ENCODE results near the gene LRRC28.

Gene LRRC28

GRCh38 chr15:99273801-99274200 lies 22.5 kb downstream of the LRRC28 start:
- H3K27me3 Mint-ChIP-seq: no peaks in the 10 kb centered on the region
- DNase-seq: no peak
- no peak overlapping the region for H3K4me3 Mint-ChIP-seq
- peaks cover 11% of the 10 kb centered on the region for H3K4me1 Mint-ChIP-seq
- no peak overlapping the region for H3K27ac Mint-ChIP-seq
- no peaks in the 10 kb centered on the region for H3K9me3 Mint-ChIP-seq
- no peak for ATAC-seq

GRCh38 chr15:99275061-99275460 lies 23.8 kb downstream of the LRRC28 start:
- H3K9me3 Mint-ChIP-seq: peaks cover 0 to 5% of the 10 kb centered on the region in 2 donors
- H3K27ac Mint-ChIP-seq: no peak overlapping the region
- no peaks in the 10 kb centered on the region for H3K27me3 Mint-ChIP-seq
- DNase-seq (no peak), ATAC-seq (no peak)
- no peak overlapping the region for H3K4me3 Mint-ChIP-seq
- peaks cover 18% of the 10 kb centered on the region for H3K4me1 Mint-ChIP-seq

GRCh38 chr15:99275525-99276128 lies 24.3 kb downstream of the LRRC28 start:
- H3K27me3 Mint-ChIP-seq: no peaks in the 10 kb centered on the region
- no peak for ATAC-seq

GRCh38 chr15:99279290-99279689 lies 28.0 kb downstream of the LRRC28 start:
- peaks cover 48% of the 10 kb centered on the region for H3K4me1 Mint-ChIP-seq
- H3K27me3 Mint-ChIP-seq: no peaks in the 10 kb centered on the region
- no peak overlapping the region for H3K27ac Mint-ChIP-seq
- DNase-seq (no peak), ATAC-seq (no peak)
- no peak overlapping the region for H3K4me3 Mint-ChIP-seq
- peaks cover 0 to 5% of the 10 kb centered on the region in 2 donors for H3K9me3 Mint-ChIP-seq

More at GRCh38 chr15:99275525-99276128, 24.3 kb downstream of the LRRC28 start:
- no peak overlapping the region for H3K27ac Mint-ChIP-seq
- no peak overlapping the region for H3K4me3 Mint-ChIP-seq
- H3K4me1 Mint-ChIP-seq: peaks cover 24% of the 10 kb centered on the region
- no peak for DNase-seq
- peaks cover 0 to 5% of the 10 kb centered on the region in 2 donors for H3K9me3 Mint-ChIP-seq

GRCh38 chr15:99279827-99280226 lies 28.5 kb downstream of the LRRC28 start:
- peaks cover 0 to 5% of the 10 kb centered on the region in 2 donors for H3K9me3 Mint-ChIP-seq
- no peaks in the 10 kb centered on the region for H3K27me3 Mint-ChIP-seq
- DNase-seq: peak in 1 of 2 donors; percentile 23
- peak; percentile 73 for ATAC-seq
- peak overlapping the region in 1 of 2 donors; percentile 90 for H3K27ac Mint-ChIP-seq
- H3K4me3 Mint-ChIP-seq: peak overlapping the region; percentile 28 to 58
- H3K4me1 Mint-ChIP-seq: peaks cover 53% of the 10 kb centered on the region

GRCh38 chr15:99282121-99282520 lies 30.8 kb downstream of the LRRC28 start:
- ATAC-seq (peak; percentile 12), DNase-seq (no peak)
- Mint-ChIP-seq H3K4me3 (peak overlapping the region in 1 of 2 donors; percentile 45), H3K4me1 (peaks cover 57% of the 10 kb centered on the region), H3K27ac (no peak overlapping the region), H3K9me3 (peaks cover 0 to 5% of the 10 kb centered on the region in 2 donors), H3K27me3 (no peaks in the 10 kb centered on the region)

- Mint-ChIP-seq H3K27ac (no peak overlapping the region), H3K9me3 (peaks cover 0 to 5% of the 10 kb centered on the region in 2 donors), H3K27me3 (no peaks in the 10 kb centered on the region), H3K4me3 (no peak overlapping the region), H3K4me1 (peaks cover 52% of the 10 kb centered on the region)
- peak; percentile 60 for ATAC-seq
- DNase-seq: no peak
Measured at GRCh38 chr15:99282586-99282985, 31.3 kb downstream of the LRRC28 start.

- H3K27ac Mint-ChIP-seq: no peak overlapping the region
- no peaks in the 10 kb centered on the region for H3K27me3 Mint-ChIP-seq
- no peak overlapping the region for H3K4me3 Mint-ChIP-seq
- no peak for ATAC-seq
- H3K4me1 Mint-ChIP-seq: peaks cover 49% of the 10 kb centered on the region
- no peak for DNase-seq
- H3K9me3 Mint-ChIP-seq: peaks cover 0 to 5% of the 10 kb centered on the region in 2 donors
Measured at GRCh38 chr15:99283717-99284116, 32.4 kb downstream of the LRRC28 start.

GRCh38 chr15:99291643-99292042 lies 40.4 kb downstream of the LRRC28 start:
- DNase-seq (no peak), ATAC-seq (no peak)
- Mint-ChIP-seq H3K4me3 (no peak overlapping the region), H3K9me3 (peaks cover 9 to 13% of the 10 kb centered on the region in 2 donors), H3K27me3 (no peaks in the 10 kb centered on the region), H3K27ac (no peak overlapping the region), H3K4me1 (peaks cover 5% of the 10 kb centered on the region)

- peaks cover 5% of the 10 kb centered on the region for H3K4me1 Mint-ChIP-seq
Measured at GRCh38 chr15:99295840-99296239, 44.6 kb downstream of the LRRC28 start.

GRCh38 chr15:99296386-99296785 lies 45.1 kb downstream of the LRRC28 start:
- H3K9me3 Mint-ChIP-seq: peaks cover 9 to 13% of the 10 kb centered on the region in 2 donors
- peaks cover 5% of the 10 kb centered on the region for H3K4me1 Mint-ChIP-seq
- ATAC-seq (no peak), DNase-seq (no peak)
- H3K4me3 Mint-ChIP-seq: no peak overlapping the region
- no peak overlapping the region for H3K27ac Mint-ChIP-seq
- no peaks in the 10 kb centered on the region for H3K27me3 Mint-ChIP-seq

More at GRCh38 chr15:99295840-99296239, 44.6 kb downstream of the LRRC28 start:
- Mint-ChIP-seq H3K27me3 (no peaks in the 10 kb centered on the region), H3K9me3 (peaks cover 9 to 13% of the 10 kb centered on the region in 2 donors), H3K4me3 (no peak overlapping the region), H3K27ac (no peak overlapping the region)
- no peak for DNase-seq
- no peak for ATAC-seq

- Mint-ChIP-seq H3K9me3 (no peaks in the 10 kb centered on the region), H3K4me1 (no peaks in the 10 kb centered on the region), H3K27ac (no peak overlapping the region), H3K27me3 (no peaks in the 10 kb centered on the region), H3K4me3 (no peak overlapping the region)
- ATAC-seq (no peak), DNase-seq (no peak)
Measured at GRCh38 chr15:99303907-99304306, 52.6 kb downstream of the LRRC28 start.

GRCh38 chr15:99305761-99306505 lies 54.7 kb downstream of the LRRC28 start:
- Mint-ChIP-seq H3K27ac (no peak overlapping the region), H3K4me1 (no peaks in the 10 kb centered on the region), H3K27me3 (no peaks in the 10 kb centered on the region), H3K4me3 (no peak overlapping the region), H3K9me3 (no peaks in the 10 kb centered on the region)
- DNase-seq (no peak), ATAC-seq (no peak)

GRCh38 chr15:99306694-99307338 lies 55.5 kb downstream of the LRRC28 start:
- Mint-ChIP-seq H3K9me3 (no peaks in the 10 kb centered on the region), H3K27me3 (no peaks in the 10 kb centered on the region), H3K4me1 (no peaks in the 10 kb centered on the region), H3K4me3 (no peak overlapping the region), H3K27ac (no peak overlapping the region)
- DNase-seq (no peak), ATAC-seq (no peak)

GRCh38 chr15:99307735-99308134 lies 56.5 kb downstream of the LRRC28 start:
- Mint-ChIP-seq H3K4me3 (no peak overlapping the region), H3K27me3 (no peaks in the 10 kb centered on the region), H3K9me3 (peaks cover 3 to 4% of the 10 kb centered on the region in 2 donors), H3K27ac (no peak overlapping the region), H3K4me1 (no peaks in the 10 kb centered on the region)
- DNase-seq (no peak), ATAC-seq (no peak)

- no peaks in the 10 kb centered on the region for H3K27me3 Mint-ChIP-seq
- ATAC-seq: no peak
- H3K4me3 Mint-ChIP-seq: no peak overlapping the region
- H3K9me3 Mint-ChIP-seq: peaks cover 11 to 13% of the 10 kb centered on the region in 2 donors
- H3K4me1 Mint-ChIP-seq: no peaks in the 10 kb centered on the region
- DNase-seq: no peak
- H3K27ac Mint-ChIP-seq: no peak overlapping the region
Measured at GRCh38 chr15:99310745-99311144, 59.5 kb downstream of the LRRC28 start.
